CD14-positive monocyte (primary cell): ENCODE data around the gene CD28. TPM values are rescaled to one million over a fixed set of nuclear protein-coding genes. Genes with fewer than 3 reads are reported as not detected.

Experiments used
- DNase-seq, 3 donors: peaks; one replicate each; pipeline ENCODE4 v3.0.0-alpha.2; 2011 to 2022
- H2AFZ ChIP-seq: 2 replicates; pipeline ENCODE4 v1.6.0; 2012; ENCODE audit warnings: mild to moderate bottlenecking, low read depth, low read length, inconsistent platforms; ENCODE audit not compliant: insufficient read depth, poor library complexity, severe bottlenecking
- H3K27ac ChIP-seq, 2 donors: 1 replicate in 1 of 2; 2 replicates in 1 of 2; pipeline ENCODE4 v1.5.1; 2012 to 2013; ENCODE audit warnings: low read length in 2 of 2, control low read depth in 1 of 2, inconsistent platforms in 1 of 2, low read depth in 1 of 2, mild to moderate bottlenecking in 1 of 2
- H3K27me3 ChIP-seq, 2 donors: one replicate each; pipeline versions ENCODE4 v1.6.0 to v1.6.1; 2011 to 2013; ENCODE audit warnings: low read length in 2 of 2; ENCODE audit not compliant: control insufficient read depth in 2 of 2, insufficient read depth in 2 of 2
- H3K36me3 ChIP-seq, 2 donors: replicated peaks in 1 of 2; 1 replicate in 1 of 2; 2 replicates in 1 of 2; pipeline versions ENCODE4 v1.5.1 to v1.6.1; 2012 to 2013; ENCODE audit warnings: low read length in 2 of 2, control low read depth in 1 of 2, inconsistent platforms in 1 of 2, mild to moderate bottlenecking in 1 of 2; ENCODE audit not compliant: insufficient read depth in 2 of 2, control insufficient read depth in 1 of 2
- H3K4me1 ChIP-seq, 2 donors: 1 replicate in 1 of 2; 2 replicates in 1 of 2; pipeline versions ENCODE4 v1.5.1 to v1.6.1; 2012 to 2013; ENCODE audit warnings: low read length in 2 of 2, control low read depth in 1 of 2, inconsistent platforms in 1 of 2, mild to moderate bottlenecking in 1 of 2, moderate library complexity in 1 of 2; ENCODE audit not compliant: insufficient read depth in 2 of 2, control insufficient read depth in 1 of 2
- H3K4me2 ChIP-seq: replicated peaks from 2 replicates; pipeline ENCODE3; 2012; ENCODE audit warnings: low read length, moderate library complexity, mild to moderate bottlenecking; ENCODE audit not compliant: poor library complexity, severe bottlenecking; ENCODE audit errors: extremely low read depth
- H3K4me3 ChIP-seq, 3 experiments: fragments of 200-600 bp in 1 of 3; sonication (generic) in 1 of 3; replicated peaks in 1 of 3; 1 replicate in 2 of 3; 2 replicates in 1 of 3; pipeline ENCODE4 v1.5.1; 2011 to 2013; ENCODE audit warnings: low read length in 3 of 3, mild to moderate bottlenecking in 3 of 3, control low read depth in 2 of 3, low read depth in 2 of 3, inconsistent platforms in 1 of 3, moderate library complexity in 1 of 3
- H3K79me2 ChIP-seq: 2 replicates; pipeline ENCODE4 v1.6.0; 2012; ENCODE audit warnings: mild to moderate bottlenecking, control low read depth, inconsistent platforms, low read length, moderate library complexity; ENCODE audit not compliant: insufficient read depth
- H3K9ac ChIP-seq: 2 replicates; pipeline ENCODE4 v1.6.0; 2017; ENCODE audit warnings: low read length, mild to moderate bottlenecking; ENCODE audit not compliant: insufficient read depth, poor library complexity, severe bottlenecking
- H3K9me3 ChIP-seq, 2 donors: replicated peaks in 1 of 2; 1 replicate in 1 of 2; 2 replicates in 1 of 2; pipeline versions ENCODE4 v1.5.1 to v1.6.1; 2012 to 2013; ENCODE audit warnings: low read length in 2 of 2, control low read depth in 1 of 2; ENCODE audit not compliant: control insufficient read depth in 1 of 2, insufficient read depth in 1 of 2
- H4K20me1 ChIP-seq: 2 replicates; pipeline ENCODE4 v1.6.0; 2012; ENCODE audit warnings: mild to moderate bottlenecking, low read length, control low read depth, moderate library complexity; ENCODE audit not compliant: insufficient read depth
- H3K27ac Mint-ChIP-seq, 7 donors: one replicate each; pipeline ENCODE4 v1.8.0; 2020; ENCODE audit warnings: mild to moderate bottlenecking in 7 of 7, mixed read lengths in 7 of 7, moderate library complexity in 6 of 7, inconsistent platforms in 2 of 7
- H3K27me3 Mint-ChIP-seq, 3 donors: one replicate each; pipeline ENCODE4 v1.8.0; 2021 to 2022; ENCODE audit warnings: low read depth in 3 of 3, mild to moderate bottlenecking in 3 of 3, mixed read lengths in 3 of 3, moderate library complexity in 3 of 3, inconsistent platforms in 1 of 3
- H3K36me3 Mint-ChIP-seq, 2 donors: one replicate each; pipeline ENCODE4 v1.8.0; 2020; ENCODE audit warnings: mixed read lengths in 2 of 2, inconsistent platforms in 1 of 2, mild to moderate bottlenecking in 1 of 2
- H3K4me1 Mint-ChIP-seq: one replicate; pipeline ENCODE4 v1.8.0; 2020; ENCODE audit warnings: mild to moderate bottlenecking, mixed read lengths
- H3K4me3 Mint-ChIP-seq, 2 donors: one replicate each; pipeline ENCODE4 v1.8.0; 2020; ENCODE audit warnings: mild to moderate bottlenecking in 2 of 2, mixed read lengths in 2 of 2, moderate library complexity in 1 of 2
- H3K9me3 Mint-ChIP-seq, 7 donors: one replicate each; pipeline ENCODE4 v1.8.0; 2020 to 2022; ENCODE audit warnings: mixed read lengths in 7 of 7, mild to moderate bottlenecking in 6 of 7, moderate library complexity in 6 of 7, inconsistent platforms in 2 of 7
- WGBS: methylation state at CpG from one replicate; pipeline ENCODE4 v1.1.5; 2013; ENCODE audit warnings: missing lambda C conversion rate; ENCODE audit not compliant: insufficient coverage; 5-methylcytosine and 5-hydroxymethylcytosine counted together
- intact Hi-C, 2 donors: fragments of 100-400 bp; cut with micrococcal nuclease; formaldehyde crosslinking; loops; one replicate each; pipeline versions ENCODE4 v1.15.0 to v1.15.1; 2023
- polyA plus RNA-seq, 3 donors: library from polyadenylated mRNA; depleted of rRNA in 1 of 3; unstranded in 2 of 3; stranded (reverse) in 1 of 3; fragments of 300-500 nt in 2 of 3; fragments of >200 nt in 1 of 3; fragmentation: Illumina TruSeq in 2 of 3; gene quantifications; 1 replicate in 2 of 3; 2 replicates in 1 of 3; pipeline ENCODE4 v1.2.3, GENCODE V29; 2012 to 2021
- TF ChIP-seq, protein P1 (sequence below): fragments of 200-600 bp; IDR thresholded peaks from one replicate; pipeline ENCODE4 v1.8.0; 2022; ENCODE audit warnings: antibody characterized with exemption, mild to moderate bottlenecking

CD28 gene
- polyA plus RNA-seq, 3 donors, result 0.09 to 0.21 TPM; not detected in 1

DNA sequence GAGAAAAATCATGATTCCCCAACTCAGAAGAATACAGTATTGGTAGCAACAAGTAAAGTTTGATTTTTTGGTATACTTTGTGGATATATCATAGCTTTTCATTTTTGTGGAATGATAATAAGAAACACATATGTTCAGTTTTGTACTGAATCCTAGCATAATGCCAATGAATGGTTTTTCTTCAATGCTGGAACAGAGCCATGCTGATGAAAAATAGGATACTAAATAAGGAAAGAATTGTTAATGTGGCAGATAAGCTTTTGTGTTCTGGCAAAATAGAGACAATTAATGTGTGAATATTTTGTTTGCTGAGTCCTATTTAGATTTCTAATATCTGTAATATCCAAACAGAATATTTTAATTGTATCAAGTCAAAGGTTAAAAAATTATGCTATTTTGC, 21.9 kb downstream of the CD28 start:
- Mint-ChIP-seq H3K4me1 (no peaks in the 10 kb centered on the region), H3K27me3 (peaks cover 0 to 3% (median 2%) of the 10 kb centered on the region in 3 donors), H3K4me3 (no peak overlapping the region), H3K27ac (no peak overlapping the region), H3K9me3 (peaks cover 0 to 2% (median 0%) of the 10 kb centered on the region in 7 donors), H3K36me3 (no peaks in the 10 kb centered on the region)
- Histone ChIP-seq H3K9ac (no peak overlapping the region), H3K4me1 (no peaks in the 10 kb centered on the region), H4K20me1 (no peaks in the 10 kb centered on the region), H3K27me3 (no peaks in the 10 kb centered on the region), H3K9me3 (no peaks in the 10 kb centered on the region), H3K4me3 (no peak overlapping the region), H3K79me2 (no peaks in the 10 kb centered on the region), H3K36me3 (no peaks in the 10 kb centered on the region), H3K4me2 (no peak overlapping the region), H3K27ac (no peak overlapping the region), H2AFZ (no peak overlapping the region)
- DNase-seq, result no peak
- intact Hi-C loops, result no loop called here
- TF ChIP-seq, protein P1, sequence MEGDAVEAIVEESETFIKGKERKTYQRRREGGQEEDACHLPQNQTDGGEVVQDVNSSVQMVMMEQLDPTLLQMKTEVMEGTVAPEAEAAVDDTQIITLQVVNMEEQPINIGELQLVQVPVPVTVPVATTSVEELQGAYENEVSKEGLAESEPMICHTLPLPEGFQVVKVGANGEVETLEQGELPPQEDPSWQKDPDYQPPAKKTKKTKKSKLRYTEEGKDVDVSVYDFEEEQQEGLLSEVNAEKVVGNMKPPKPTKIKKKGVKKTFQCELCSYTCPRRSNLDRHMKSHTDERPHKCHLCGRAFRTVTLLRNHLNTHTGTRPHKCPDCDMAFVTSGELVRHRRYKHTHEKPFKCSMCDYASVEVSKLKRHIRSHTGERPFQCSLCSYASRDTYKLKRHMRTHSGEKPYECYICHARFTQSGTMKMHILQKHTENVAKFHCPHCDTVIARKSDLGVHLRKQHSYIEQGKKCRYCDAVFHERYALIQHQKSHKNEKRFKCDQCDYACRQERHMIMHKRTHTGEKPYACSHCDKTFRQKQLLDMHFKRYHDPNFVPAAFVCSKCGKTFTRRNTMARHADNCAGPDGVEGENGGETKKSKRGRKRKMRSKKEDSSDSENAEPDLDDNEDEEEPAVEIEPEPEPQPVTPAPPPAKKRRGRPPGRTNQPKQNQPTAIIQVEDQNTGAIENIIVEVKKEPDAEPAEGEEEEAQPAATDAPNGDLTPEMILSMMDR, result no peak

- TF ChIP-seq, protein P1, result no peak
- Mint-ChIP-seq H3K9me3 (peaks cover 0 to 4% (median 2%) of the 10 kb centered on the region in 7 donors), H3K4me1 (no peaks in the 10 kb centered on the region), H3K4me3 (no peak overlapping the region), H3K27ac (no peak overlapping the region), H3K27me3 (peaks cover 0 to 3% (median 2%) of the 10 kb centered on the region in 3 donors), H3K36me3 (no peaks in the 10 kb centered on the region)
- Histone ChIP-seq H2AFZ (no peak overlapping the region), H3K36me3 (no peaks in the 10 kb centered on the region), H3K27ac (no peak overlapping the region), H3K4me3 (no peak overlapping the region), H3K4me2 (no peak overlapping the region), H3K4me1 (no peaks in the 10 kb centered on the region), H3K9me3 (no peaks in the 10 kb centered on the region), H3K9ac (no peak overlapping the region), H4K20me1 (no peaks in the 10 kb centered on the region), H3K27me3 (no peaks in the 10 kb centered on the region), H3K79me2 (no peaks in the 10 kb centered on the region)
- no CpG with 5 or more reads among the region's 4 CpGs for WGBS
- DNase-seq, result no peak
- intact Hi-C loops, result no loop called here
Observed at GRCh38 chr2:203730076-203730729, 23.8 kb downstream of the CD28 start.
